ENCODE measurements around the gene CDH4.
"Not testable (repeated sequence)": the region's sequence is repeated elsewhere in the genome, so short reads cannot be mapped to it uniquely, and the experiment has no call there.

Gene CDH4

DNA sequence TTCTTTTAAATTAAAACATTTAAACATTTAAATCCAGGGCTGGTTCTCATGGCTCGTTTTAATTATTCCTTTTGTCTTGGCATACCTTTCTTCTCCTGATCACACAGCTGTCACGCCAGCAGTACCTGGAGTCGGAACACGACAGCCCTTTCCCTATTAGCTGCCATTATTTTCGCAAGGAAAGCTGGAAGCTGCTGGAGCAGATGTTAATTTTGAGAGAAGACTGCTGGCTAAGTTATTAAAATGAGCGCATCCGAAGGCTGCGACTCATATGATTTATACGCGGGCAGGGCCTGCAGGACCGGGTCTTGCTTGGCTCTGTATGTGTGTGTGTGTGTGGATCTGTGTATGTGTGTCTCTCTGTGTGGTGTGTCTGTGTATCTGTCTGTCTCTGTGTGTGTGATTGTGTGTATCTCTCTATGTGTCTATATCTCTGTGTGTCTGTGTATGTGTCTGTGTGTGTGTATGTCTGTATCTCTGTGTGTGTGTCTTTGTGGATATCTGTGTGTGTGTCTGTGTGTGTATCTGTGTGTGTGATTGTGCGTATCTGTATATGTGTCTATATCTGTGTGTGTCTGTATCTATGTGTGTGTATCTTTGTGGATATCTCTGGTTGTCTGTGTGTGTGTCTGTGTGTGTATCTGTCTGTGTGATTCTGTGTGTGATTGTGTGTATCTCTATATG, 191.5 kb downstream of the CDH4 start:
- DNase-seq: no peak

DNA sequence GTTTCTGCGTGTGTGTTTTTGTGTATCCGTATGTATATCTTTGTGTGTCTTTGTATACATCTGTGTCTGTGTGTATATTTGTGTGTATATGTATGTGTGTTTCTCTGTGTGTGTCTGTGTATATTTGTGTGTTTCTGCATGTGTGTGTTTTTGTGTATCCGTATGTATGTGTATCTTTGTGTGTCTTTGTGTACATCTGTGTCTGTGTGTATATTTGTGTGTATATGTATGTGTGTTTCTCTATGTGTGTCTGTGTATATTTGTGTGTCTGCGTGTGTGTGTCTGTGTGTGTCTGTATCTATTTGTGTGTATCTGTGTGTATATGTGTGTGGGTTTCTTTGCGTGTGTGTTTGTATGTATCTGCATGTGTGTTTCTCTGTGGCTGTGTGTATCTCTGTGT, 192.6 kb downstream of the CDH4 start:
- no peak for DNase-seq

DNA sequence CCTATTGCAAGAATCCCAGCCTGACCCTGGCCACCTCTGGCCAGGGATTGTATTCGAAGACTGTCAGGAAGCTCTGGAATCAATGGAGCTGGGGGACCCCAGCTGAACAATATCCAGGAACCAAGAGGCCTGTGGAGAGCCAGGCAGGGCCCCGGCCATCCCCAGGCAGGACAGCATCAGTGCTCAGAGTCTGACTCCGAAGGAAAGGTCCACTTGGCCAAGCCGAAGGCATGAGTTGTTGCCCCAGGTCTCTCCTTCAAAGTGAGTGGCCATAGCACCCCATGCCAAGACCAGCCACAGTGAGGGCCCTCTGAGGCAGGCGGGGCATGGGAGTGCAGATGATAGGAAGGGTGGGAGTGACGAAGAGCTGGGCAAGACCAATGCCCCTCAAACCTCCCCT, 193.1 kb downstream of the CDH4 start:
- no peak for DNase-seq

DNA sequence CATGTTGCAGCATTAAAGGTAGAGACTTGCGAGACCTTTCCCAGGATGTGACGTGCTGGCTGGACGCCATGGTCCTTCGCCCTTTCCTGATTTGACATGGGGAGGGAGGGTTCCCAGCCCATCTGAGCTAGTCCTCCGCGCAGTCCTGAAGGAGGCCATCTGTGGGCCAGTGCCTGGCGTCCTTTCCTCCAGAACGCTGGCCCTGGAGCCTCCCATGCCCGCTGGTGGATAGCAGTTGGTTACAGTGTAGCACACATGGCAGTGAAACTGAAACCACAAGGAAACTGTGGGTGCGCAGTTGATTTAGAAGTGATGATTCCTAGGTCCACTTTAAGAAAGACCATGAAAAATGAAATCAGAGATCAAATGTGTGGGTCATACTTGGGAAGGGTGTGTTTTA, 193.7 kb downstream of the CDH4 start:
- DNase-seq: no peak

DNA sequence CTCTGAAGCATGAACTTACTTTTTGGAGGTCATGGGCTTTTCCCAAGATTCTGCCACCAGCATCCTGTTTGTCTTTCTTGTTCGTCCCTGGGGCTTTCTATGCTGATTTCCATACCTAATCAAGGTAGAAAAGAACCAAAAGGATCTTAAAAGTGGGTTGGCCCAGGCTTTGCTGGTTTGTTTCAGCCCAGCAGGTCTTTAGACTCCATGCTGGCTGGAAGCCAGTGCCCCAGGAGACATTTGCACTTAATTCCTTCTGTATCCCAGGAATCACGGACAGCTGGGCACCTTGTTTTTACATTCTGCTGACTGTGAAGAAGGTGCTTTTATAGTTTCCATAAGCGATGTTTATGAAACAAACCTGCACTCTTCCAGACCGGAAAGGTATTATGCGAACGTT, 195.9 kb downstream of the CDH4 start:
- no peak for DNase-seq

DNA sequence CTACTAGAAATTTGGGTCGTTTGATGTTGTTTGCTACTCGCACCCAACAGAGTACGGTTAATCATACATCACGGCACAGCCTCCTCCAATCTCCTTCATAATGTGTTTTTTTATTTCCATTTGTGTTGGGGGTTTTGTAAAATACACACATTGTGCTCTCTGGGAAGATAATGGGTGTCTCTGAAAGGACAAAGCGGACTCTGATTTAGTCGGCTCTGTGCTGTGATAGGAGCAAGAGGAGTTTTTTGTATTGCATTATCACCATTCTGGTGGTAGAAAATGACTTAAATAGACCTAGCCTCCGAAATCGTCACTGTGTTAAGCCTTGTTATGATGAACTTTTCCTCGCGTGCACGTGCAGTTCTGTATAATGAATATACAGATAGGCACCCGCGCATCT, 196.3 kb downstream of the CDH4 start:
- no peak for DNase-seq

DNA sequence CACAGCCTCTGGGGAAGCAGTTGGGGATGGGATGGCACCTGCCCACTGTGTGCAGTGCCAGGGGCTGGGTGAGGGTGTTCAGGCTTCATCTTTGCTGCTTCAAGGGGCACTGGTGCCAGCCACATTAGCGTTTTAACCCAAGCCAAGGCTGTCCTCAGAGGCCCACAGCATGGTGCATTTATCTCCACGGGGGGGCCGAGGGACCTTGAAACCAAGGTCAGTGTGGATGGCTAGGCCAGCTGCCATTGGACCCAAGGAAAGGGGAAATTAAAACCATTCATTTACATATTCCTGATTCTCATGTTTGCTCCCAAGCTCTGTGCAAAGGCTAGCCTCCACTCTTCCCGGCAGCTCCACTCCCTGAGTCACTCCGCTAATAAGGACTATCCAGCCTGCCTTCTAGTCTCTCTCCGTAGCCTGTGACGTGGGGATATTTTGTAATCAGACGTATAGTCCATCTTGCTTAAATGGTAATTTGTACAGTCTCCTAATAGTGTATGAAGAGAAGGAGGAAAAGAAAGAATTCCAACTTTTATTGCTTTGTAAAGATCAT, 197.1 kb downstream of the CDH4 start:
- DNase-seq: no peak

DNA sequence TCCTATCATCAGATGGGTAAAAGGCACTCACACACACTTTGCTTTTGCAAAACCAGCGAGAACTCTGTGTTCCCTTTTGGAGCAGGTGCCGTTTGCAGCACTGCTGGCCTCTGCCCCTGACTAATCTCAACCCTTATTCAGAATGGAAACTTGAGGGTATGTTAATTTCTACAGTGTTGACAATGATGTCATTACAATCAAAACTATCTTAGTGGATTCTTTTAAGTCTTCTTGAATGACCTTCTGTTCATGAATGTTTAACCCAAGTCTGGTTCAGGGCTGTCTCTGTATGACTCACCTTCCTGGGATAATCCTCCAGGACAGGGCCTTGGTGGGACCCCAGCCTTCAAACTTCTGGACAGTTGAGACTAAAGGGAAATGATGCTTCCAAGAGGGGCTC, 197.9 kb downstream of the CDH4 start:
- no peak for DNase-seq

DNA sequence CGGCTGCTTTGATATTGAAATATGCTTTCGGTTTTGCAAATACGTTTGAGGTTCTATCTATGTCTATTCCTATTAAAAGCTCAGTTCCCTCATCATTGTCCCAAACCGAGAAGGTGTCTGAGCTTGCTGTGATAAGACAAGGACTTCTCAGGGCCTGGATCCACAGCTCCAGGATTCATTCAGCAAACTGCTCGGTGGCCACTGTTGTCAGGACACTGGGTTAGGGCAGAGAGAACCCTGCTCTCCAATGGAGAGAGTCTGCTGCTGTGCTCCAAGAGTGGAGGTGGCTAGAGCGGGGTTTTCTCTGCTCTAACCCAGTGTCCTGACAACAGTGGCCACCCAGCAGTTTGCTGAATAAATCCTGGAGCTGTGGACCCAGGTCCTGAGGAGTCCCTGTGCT, 198.5 kb downstream of the CDH4 start:
- no peak for DNase-seq

DNA sequence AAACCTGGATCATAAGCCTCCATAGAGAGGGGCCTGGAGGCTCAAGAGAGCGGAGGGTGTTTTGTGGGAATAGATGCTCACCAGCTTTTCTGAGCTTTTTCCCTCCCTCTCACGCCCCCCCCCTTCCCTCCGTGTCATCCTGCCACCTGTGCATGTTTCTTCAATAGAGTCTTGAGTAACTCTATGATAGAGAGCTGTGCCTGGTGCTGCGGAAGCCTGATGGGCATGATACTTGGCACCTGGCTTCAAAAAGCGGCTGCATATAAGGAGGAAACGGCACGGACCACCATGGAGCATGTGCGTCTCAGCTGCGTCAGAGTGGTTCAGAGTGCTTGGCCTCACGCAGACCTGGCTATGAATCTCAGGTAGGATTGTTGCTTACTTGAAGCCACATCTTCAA, 198.9 kb downstream of the CDH4 start:
- DNase-seq: no peak

DNA sequence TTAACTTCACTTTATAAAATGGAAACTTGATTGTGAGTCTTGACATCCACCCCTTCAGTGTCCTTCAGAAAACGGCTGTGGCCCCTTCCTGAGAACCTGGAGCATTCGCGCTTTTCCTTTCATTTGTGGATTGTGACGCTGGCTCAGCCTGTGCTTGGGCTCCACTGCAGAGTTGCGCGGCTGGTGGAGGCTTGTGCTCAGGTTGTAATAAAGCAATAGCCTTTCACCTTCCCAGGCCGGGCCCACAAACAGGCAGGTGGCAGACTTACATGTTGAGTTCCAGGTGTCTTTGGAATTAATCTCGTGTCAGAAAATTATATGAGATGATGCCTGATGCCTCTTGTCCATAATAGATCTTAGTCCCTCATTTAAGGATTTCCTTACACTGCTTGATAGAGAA, 199.9 kb downstream of the CDH4 start:
- DNase-seq: no peak

DNA sequence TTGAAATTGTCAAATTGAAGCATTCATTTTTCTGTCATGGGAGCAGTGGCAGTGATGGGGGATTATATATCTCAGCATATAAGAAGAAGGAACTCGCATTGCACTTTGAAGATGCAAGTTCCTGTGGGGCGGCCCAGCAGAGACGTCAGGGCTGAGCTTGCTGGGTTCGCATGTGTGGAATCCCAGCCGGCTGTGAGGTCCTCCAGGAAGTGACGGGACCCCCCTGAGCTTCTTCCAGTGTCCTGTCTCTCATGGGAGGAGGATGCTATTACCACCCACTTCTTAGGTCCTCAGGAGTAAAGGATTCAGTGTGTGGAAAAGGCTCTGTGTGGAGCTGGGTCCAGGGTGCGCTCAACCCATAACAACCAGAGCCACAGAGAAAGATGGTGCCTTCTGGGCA, 201.2 kb downstream of the CDH4 start:
- DNase-seq: no peak

DNA sequence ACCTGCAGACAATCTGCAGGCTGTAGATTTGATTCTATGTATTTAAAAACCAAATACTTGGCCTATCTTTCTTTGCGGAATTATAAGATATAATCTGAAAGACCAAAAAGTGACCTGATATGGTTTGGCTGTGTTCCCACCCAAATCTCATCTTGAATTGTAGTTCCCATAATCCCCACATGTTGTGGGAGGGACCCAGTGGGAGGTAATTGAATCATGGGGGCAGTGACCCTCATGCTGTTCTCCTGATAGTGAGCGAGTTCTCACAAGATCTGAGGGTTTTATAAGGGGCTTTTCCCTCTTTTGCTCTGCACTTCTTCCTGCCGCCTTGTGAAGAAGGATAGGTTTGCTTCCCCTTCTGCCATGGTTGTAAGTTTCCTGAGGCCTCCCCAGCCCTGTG, 201.6 kb downstream of the CDH4 start:
- not testable (repeated sequence) for DNase-seq

DNA sequence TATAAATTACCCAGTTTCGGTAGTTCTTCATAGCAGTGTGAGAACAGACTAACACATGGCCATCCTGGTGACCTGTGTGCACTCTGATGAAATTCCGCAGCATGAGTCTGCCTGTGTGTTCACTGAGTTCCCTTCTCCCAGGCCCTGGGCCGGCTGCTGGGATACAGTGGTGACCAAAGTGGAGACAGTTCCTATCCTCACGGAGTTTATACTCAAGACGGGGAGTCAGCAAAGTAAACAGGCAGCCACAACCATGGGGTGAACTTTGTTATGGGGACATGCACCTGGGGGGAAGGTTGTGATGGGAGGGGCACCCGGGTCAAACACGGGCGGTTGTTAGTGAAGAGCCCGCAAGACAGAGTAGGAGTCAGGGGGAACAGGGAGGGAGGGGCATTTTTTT, 202.0 kb downstream of the CDH4 start:
- DNase-seq: no peak

DNA sequence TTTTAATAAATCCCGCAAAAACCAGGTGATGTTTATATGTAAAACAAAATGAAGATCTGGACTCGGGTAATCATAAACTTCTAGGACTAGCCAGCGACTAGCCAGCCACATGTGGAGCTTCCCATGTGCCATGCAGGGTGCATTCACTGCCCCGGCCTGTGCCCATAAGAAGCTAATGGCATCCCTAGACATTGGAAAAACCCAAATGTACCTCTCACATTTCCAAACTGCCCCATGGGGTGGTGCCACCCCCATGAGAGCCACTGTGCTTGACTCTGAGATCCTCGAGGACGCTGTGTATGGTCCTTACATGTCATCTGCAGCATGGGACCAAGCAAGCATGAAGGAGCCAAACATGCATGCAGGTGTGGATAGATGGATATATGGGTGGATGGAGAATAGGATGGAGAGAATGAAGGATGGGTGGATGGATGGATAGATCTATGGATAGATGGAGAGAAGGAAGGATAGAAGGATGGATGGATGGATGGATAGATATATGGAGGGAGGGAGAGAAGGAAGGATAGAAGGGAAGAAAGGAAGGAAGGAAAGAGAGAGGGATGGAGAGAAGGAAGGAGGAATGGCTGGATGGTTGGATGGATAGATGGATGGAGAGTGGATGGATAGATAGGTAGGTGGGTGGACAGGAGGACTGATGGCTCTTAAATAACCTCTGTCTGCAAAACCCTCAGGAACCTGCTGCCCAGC, 203.6 kb downstream of the CDH4 start:
- DNase-seq: no peak

DNA sequence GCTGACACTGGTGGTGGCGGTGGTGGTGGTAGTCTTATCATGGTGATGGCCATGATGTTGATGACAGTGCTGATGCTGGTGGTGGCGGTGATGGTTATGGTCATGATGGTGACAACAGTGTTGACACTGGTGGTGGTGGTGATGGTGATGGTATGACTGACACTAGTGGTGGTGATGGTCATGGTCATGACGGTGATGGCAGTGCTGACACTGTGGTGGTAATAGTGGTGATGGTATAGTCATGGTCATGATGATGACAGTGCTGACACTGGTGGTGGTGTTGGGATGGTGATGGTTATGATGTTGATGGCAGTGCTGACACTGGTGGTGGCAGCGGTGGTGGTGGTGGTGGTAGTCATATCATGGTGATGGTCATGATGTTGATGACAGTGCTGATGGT, 205.7 kb downstream of the CDH4 start:
- DNase-seq: no peak

DNA sequence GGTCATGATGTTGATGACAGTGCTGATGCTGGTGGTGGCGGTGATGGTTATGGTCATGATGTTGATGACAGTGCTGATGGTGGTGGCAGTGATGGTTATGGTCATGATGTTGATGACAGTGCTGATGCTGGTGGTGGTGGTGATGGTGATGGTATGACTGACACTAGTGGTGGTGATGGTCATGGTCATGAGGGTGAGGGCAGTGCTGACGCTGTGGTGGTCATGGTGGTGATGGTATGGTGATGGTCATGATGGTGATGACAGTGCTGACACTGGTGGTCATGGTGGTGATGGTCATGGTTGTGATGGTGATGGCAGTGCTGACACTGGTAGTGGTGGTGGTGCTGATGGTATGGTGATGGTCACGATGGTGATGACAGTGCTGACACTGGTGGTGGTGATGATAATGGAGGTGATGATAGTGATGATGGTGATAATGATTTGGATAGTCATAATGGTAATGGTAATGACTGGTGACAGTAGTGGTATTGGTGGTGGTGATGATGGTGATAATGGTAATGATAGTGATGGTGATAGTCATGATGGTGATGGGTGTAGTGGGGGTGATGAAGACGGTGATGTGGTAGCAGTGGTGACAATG, 206.2 kb downstream of the CDH4 start:
- DNase-seq: no peak

DNA sequence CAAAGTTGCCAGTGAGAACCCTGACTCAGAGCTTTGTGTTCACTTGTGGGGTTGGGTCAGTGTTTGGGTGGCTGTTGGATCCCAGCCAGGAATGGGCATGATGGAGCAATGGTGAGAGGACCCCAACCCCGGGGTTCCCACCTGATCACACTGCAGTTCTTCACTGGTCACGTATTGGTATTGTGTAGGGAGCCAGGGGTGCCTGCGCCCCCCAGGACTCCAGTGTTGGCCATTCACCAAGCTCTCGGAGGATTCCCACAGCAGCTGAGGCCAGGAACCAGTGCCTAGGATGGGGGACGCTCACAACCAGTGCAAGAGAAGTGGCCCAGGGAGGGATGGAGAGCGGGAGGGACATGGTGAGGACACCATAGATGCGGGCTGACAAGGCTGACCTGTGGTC, 207.2 kb downstream of the CDH4 start:
- DNase-seq: no peak

DNA sequence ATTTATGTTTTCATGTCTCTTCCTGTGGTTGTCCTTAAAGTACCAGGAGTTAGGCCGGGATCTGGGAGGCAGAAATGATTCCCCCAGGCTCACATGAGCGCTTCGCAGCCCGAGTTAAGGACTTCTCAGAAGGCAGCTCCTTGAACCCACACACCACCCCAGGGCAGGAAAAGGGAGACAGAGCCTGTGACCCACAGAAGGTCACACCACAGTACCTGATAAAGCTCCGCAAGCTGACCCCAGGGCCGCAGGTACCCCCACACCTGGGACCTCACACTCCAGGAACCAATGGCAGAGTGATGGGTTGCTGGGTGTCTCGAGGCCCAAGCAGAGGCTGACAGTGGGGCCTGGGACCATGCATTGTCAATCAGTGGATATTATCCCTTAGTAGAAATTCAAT, 207.6 kb downstream of the CDH4 start:
- DNase-seq: no peak

DNA sequence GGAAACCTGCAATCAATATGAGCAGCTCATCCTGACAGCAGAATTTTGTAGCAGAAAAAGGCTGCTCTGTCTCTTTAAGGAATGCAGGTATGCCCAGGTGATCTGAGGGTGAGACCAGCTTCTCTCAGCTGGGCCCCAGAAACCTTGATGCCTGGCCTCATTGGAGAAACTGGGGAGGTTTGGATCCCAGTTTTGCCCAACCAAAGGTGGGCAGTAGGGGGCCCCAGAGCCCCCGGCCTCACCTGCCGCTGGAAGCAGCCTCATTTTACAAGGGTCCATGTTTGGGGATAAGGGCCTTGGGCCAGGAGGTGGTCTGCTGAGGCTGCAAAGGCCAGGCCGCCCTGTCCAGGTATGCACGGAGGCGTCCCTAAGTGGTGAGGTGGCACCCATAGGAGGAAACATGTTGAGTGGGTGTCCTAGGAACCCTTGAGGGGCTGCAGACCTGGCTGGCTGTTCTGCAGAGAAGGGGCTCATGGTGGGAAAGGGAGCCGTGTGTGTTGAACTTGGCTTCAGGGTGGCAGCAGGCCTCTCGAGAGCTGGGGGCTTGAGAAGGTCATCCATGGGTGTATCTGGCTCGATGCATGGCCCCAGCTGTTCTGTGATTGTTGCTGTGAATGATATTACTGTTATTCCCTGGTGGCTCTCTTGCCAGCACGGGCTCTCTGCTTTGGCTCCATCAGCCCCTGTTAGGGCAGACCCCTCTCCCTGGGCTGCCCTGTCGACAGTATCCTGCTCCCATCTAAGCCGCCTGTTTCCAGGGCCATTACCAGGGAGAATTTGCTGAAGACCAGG, 208.4 kb downstream of the CDH4 start:
- no peak for DNase-seq

DNA sequence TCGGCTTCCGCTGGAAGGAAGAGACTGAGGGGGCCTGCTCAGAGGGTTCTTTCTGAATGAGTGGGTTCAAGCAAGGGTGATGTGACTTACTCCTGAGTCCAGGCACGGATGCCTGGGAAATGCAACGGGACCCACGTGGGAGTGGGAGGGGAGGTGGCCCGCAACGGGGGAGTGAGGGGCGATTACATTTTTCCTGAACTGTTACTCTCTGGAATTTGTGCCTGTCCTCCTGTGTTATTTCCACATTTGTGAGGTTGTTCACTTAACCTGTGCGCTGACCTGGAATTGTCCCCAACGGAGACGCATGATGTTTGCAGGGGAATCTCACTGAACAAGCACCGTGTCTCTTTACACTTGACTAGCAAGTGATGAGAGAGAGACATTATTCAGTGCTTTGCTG, 209.4 kb downstream of the CDH4 start:
- DNase-seq: no peak

DNA sequence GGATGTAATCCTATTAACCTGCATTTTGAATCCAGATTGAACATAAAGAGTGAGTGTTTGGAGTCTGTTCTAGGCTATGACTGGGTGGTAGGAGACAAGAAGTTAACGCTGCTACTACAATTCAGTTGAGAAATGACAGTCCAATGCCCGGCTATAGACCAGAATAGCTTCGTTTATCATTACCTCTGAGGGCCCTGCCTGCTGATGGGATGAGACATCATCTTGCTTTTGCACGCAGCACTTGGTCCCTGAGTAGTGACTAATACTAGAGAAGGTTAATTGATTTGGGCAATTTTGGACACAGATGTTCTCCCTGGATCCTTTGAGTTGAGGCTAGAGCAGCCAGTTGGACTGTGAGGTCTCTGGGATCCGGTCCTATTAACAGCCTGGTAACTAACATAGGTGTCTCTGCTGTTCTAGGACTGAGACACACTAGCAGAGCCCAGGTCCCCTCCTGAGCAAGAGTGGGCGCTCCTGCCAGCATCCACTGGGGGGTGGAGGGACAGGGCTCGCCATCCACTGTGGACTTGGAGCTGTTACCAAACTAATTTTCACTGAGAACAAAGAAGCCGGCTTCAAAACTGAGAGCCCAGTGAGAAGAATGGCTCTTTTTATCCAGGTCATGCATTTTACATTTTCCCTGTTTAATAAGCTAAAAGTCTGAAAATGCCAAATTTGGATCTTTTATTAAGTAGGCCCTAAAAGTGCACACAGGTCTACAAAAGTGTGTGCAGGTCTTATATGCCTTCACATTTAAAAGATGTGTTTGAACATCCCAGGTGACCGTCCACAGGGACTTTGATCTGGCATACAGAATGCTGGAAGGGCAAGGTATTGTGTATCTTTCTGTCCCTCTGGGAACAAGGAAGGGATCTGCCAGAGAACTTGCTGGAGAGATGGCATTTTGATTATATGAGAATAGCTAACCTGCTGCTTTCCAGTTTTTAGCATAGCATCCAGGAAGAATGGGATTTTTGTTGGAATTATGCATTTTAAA, 212.5 kb downstream of the CDH4 start:
- DNase-seq: no peak
